HEK293 (cell line): ENCODE results near the gene TBC1D24.
A peak's percentile ranks its signal among the peaks of the same experiment; 100 is the strongest.

ENCODE experiments used
- CTCF ChIA-PET: fragments of 350-600 bp; formaldehyde crosslinking; extraction: SDS; loops from one replicate; lab custom pipeline; 2021; ENCODE audit warnings: antibody characterized with exemption; lab: Yijun Ruan, JAX
- POLR2A ChIA-PET: fragments of 300-600 bp; formaldehyde crosslinking; extraction: SDS; loops from one replicate; lab custom pipeline; 2020; ENCODE audit warnings: antibody characterized with exemption, inconsistent platforms; lab: Yijun Ruan, JAX
- H3K27ac ChIP-seq: fragments of 200-500 bp; sonication (Bioruptor generic); 2 replicates; pipeline ENCODE4 v1.5.1; 2014; ENCODE audit warnings: low read depth, low read length, control low read depth, inconsistent platforms; ENCODE audit errors: extremely low read depth
- H3K36me3 ChIP-seq, 2 experiments: fragments of 200-500 bp in 1 of 2; sonication (Bioruptor generic) in 1 of 2; 1 replicate in 1 of 2; 2 replicates in 1 of 2; pipeline ENCODE4 v1.5.1; 2014 to 2017; ENCODE audit warnings: inconsistent platforms in 2 of 2, low read length in 2 of 2; ENCODE audit not compliant: control insufficient read depth in 2 of 2, insufficient read depth in 1 of 2
- H3K4me1 ChIP-seq: fragments of 200-500 bp; sonication (Bioruptor generic); 2 replicates; pipeline ENCODE4 v1.5.1; 2014; ENCODE audit warnings: mild to moderate bottlenecking, low read length, inconsistent platforms; ENCODE audit not compliant: control insufficient read depth, insufficient read depth
- H3K4me3 ChIP-seq: 2 replicates; pipeline ENCODE4 v1.5.1; 2011; ENCODE audit warnings: low read depth, mild to moderate bottlenecking, control low read depth, low read length, moderate library complexity
- H3K9me3 ChIP-seq: fragments of 200-500 bp; sonication (Bioruptor generic); 2 replicates; pipeline ENCODE4 v1.5.1; 2014; ENCODE audit warnings: low read depth, low read length, inconsistent platforms; ENCODE audit not compliant: control insufficient read depth, insufficient read depth
- BCL11A ChIP-seq: fragments of 450-650 bp; formaldehyde crosslinking; IDR thresholded peaks from 2 replicates; pipeline ENCODE4 v1.5.1; 2016; ENCODE audit warnings: low read depth, missing biosample characterization, missing genetic modification characterization
- EGR2 ChIP-seq: fragments of 450-650 bp; formaldehyde crosslinking; IDR thresholded peaks from 2 replicates; pipeline ENCODE4 v1.5.1; 2016; ENCODE audit warnings: low read depth, missing biosample characterization, missing genetic modification characterization
- HOXC10 ChIP-seq: sonication (generic); formaldehyde crosslinking; IDR thresholded peaks from 2 replicates; pipeline ENCODE4 v1.8.1; 2023; ENCODE audit warnings: mild to moderate bottlenecking, missing genetic modification reagents
- KLF16 ChIP-seq: fragments of 450-650 bp; formaldehyde crosslinking; IDR thresholded peaks from 2 replicates; pipeline ENCODE4 v1.5.1; 2017; ENCODE audit warnings: missing biosample characterization, missing genetic modification characterization
- KLF9 ChIP-seq: fragments of 450-650 bp; formaldehyde crosslinking; IDR thresholded peaks from 2 replicates; pipeline ENCODE4 v1.5.1; 2016; ENCODE audit warnings: missing biosample characterization, missing genetic modification characterization, low read depth
- ZBTB48 ChIP-seq: fragments of 450-650 bp; formaldehyde crosslinking; IDR thresholded peaks from 2 replicates; pipeline ENCODE4 v1.5.1; 2016; ENCODE audit warnings: missing biosample characterization, missing genetic modification characterization
- ZEB2 ChIP-seq: fragments of 450-650 bp; formaldehyde crosslinking; IDR thresholded peaks from 2 replicates; pipeline ENCODE4 v1.5.1; 2016; ENCODE audit warnings: missing biosample characterization, missing genetic modification characterization
- ZNF121 ChIP-seq: fragments of 450-650 bp; formaldehyde crosslinking; IDR thresholded peaks from 2 replicates; pipeline ENCODE4 v1.5.1; 2016; ENCODE audit warnings: missing biosample characterization, missing genetic modification characterization
- ZNF23 ChIP-seq: fragments of 450-650 bp; formaldehyde crosslinking; IDR thresholded peaks from 2 replicates; pipeline ENCODE4 v1.5.1; 2016; ENCODE audit warnings: missing biosample characterization, missing genetic modification characterization, borderline replicate concordance
- ZNF302 ChIP-seq: fragments of 450-650 bp; formaldehyde crosslinking; IDR thresholded peaks from 2 replicates; pipeline ENCODE4 v1.5.1; 2016; ENCODE audit warnings: missing biosample characterization, missing genetic modification characterization, low read depth
- ZNF473 ChIP-seq: fragments of 450-650 bp; formaldehyde crosslinking; IDR thresholded peaks from 2 replicates; pipeline ENCODE4 v1.5.1; 2017; ENCODE audit warnings: missing biosample characterization, missing genetic modification characterization
- ZNF48 ChIP-seq: fragments of 450-650 bp; formaldehyde crosslinking; IDR thresholded peaks from 2 replicates; pipeline ENCODE4 v1.5.1; 2016; ENCODE audit warnings: missing biosample characterization, missing genetic modification characterization
- ZNF600 ChIP-seq: fragments of 450-650 bp; formaldehyde crosslinking; IDR thresholded peaks from 2 replicates; pipeline ENCODE4 v1.5.1; 2016; ENCODE audit warnings: missing biosample characterization, missing genetic modification characterization
- ZNF707 ChIP-seq: fragments of 450-650 bp; formaldehyde crosslinking; IDR thresholded peaks from 2 replicates; pipeline ENCODE4 v1.5.1; 2016; ENCODE audit warnings: missing biosample characterization, missing genetic modification characterization
- ZNF76 ChIP-seq: fragments of 450-650 bp; formaldehyde crosslinking; IDR thresholded peaks from 2 replicates; pipeline ENCODE4; 2016; ENCODE audit warnings: low read depth, missing biosample characterization, missing genetic modification characterization, borderline replicate concordance
- ZNF830 ChIP-seq: fragments of 450-650 bp; IDR thresholded peaks from 2 replicates; pipeline ENCODE4 v1.5.0; 2018; ENCODE audit warnings: missing biosample characterization, missing genetic modification characterization, low read depth, mild to moderate bottlenecking, moderate library complexity
- ZSCAN16 ChIP-seq: fragments of 450-650 bp; formaldehyde crosslinking; IDR thresholded peaks from 2 replicates; pipeline ENCODE4 v1.5.1; 2016; ENCODE audit warnings: missing biosample characterization, missing genetic modification characterization
- TF ChIP-seq, protein P1 (sequence below): fragments of 450-650 bp; formaldehyde crosslinking; IDR thresholded peaks from 2 replicates; pipeline ENCODE4 v1.5.1; 2016; ENCODE audit warnings: missing biosample characterization, missing genetic modification characterization
- TF ChIP-seq, protein P2 (sequence below): IDR thresholded peaks from 2 replicates; pipeline ENCODE4 v1.6.1; 2011; ENCODE audit warnings: mild to moderate bottlenecking, low read depth, low read length, borderline replicate concordance
- TF ChIP-seq, protein P3 (sequence below): fragments of 450-650 bp; formaldehyde crosslinking; IDR thresholded peaks from 2 replicates; pipeline ENCODE4 v1.5.1; 2016; ENCODE audit warnings: missing biosample characterization, missing genetic modification characterization
- TF ChIP-seq, protein P4 (sequence below): fragments of 450-650 bp; formaldehyde crosslinking; optimal IDR thresholded peaks from 2 replicates; pipeline ENCODE3; 2016; ENCODE audit warnings: missing biosample characterization, mild to moderate bottlenecking, missing genetic modification characterization
- TF ChIP-seq, protein P5 (sequence below): sonication (generic); formaldehyde crosslinking; IDR thresholded peaks from 2 replicates; pipeline ENCODE4 v1.8.1; 2022; ENCODE audit warnings: mild to moderate bottlenecking, moderate library complexity, missing genetic modification reagents
- TF ChIP-seq, protein P6 (sequence below): fragments of 450-650 bp; formaldehyde crosslinking; IDR thresholded peaks from 2 replicates; pipeline ENCODE4 v1.5.1; 2016; ENCODE audit warnings: missing biosample characterization, missing genetic modification characterization

The TBC1D24 gene

DNA sequence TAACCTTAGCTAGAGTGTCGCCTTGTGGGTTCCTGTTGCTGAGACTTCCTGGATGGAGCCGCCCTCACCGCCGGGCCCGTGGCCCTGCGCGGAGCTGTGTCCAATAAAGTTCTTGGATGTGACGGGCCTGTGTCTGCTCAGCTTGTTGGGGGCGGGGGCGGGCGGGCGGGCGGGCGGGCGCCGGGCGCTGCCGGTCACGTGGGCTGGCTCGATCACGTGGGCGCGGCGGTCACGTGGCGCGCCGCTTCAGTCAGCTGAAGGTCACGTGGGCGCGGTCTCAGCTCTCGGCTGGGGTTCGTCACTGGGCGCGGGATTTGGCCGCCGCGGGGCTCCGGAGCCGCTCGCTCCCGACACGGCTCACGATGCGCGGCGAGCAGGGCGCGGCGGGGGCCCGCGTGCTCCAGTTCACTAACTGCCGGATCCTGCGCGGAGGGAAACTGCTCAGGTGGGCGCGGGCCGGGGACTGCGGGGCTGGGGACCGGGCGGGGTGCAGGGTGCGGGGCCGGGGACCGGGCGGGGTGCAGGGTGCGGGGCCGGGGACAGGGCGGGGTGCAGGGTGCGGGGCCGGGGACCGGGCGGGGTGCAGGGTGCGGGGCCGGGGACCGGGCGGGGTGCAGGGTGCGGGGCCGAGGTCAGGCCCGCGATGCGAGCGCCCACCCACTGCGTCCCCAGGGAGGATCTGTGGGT is 45.3 kb downstream of the TBC1D24 start, which contains the start of gene AMDHD2 (continued):
- TF ChIP-seq, protein P1, sequence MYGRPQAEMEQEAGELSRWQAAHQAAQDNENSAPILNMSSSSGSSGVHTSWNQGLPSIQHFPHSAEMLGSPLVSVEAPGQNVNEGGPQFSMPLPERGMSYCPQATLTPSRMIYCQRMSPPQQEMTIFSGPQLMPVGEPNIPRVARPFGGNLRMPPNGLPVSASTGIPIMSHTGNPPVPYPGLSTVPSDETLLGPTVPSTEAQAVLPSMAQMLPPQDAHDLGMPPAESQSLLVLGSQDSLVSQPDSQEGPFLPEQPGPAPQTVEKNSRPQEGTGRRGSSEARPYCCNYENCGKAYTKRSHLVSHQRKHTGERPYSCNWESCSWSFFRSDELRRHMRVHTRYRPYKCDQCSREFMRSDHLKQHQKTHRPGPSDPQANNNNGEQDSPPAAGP (tag by site-specific recombination), result 0 out of 2 replicates have a peak, but pooled peaks have one; percentile 26
- TF ChIP-seq ZNF600 (tag by site-specific recombination), result no peak
- no peak for TF ChIP-seq ZEB2 (tag by site-specific recombination)
- no peak for TF ChIP-seq ZNF302 (tag by site-specific recombination)
- no peak for TF ChIP-seq ZNF23 (tag by site-specific recombination)
- TF ChIP-seq, protein P2, sequence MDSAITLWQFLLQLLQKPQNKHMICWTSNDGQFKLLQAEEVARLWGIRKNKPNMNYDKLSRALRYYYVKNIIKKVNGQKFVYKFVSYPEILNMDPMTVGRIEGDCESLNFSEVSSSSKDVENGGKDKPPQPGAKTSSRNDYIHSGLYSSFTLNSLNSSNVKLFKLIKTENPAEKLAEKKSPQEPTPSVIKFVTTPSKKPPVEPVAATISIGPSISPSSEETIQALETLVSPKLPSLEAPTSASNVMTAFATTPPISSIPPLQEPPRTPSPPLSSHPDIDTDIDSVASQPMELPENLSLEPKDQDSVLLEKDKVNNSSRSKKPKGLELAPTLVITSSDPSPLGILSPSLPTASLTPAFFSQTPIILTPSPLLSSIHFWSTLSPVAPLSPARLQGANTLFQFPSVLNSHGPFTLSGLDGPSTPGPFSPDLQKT, result no peak
- peak; percentile 68 for TF ChIP-seq KLF16 (tag by site-specific recombination)
- TF ChIP-seq KLF9 (tag by site-specific recombination), result peak; percentile 32; the same call in 1 of the 2 replicates
- no peak for TF ChIP-seq ZNF48 (tag by site-specific recombination)
- TF ChIP-seq, protein P3, sequence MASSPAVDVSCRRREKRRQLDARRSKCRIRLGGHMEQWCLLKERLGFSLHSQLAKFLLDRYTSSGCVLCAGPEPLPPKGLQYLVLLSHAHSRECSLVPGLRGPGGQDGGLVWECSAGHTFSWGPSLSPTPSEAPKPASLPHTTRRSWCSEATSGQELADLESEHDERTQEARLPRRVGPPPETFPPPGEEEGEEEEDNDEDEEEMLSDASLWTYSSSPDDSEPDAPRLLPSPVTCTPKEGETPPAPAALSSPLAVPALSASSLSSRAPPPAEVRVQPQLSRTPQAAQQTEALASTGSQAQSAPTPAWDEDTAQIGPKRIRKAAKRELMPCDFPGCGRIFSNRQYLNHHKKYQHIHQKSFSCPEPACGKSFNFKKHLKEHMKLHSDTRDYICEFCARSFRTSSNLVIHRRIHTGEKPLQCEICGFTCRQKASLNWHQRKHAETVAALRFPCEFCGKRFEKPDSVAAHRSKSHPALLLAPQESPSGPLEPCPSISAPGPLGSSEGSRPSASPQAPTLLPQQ (tag by site-specific recombination), result no peak
- no peak for TF ChIP-seq ZBTB48 (tag by site-specific recombination)
- TF ChIP-seq ZNF76 (tag by site-specific recombination), result peak; percentile 18; the same call in 1 of the 2 replicates
- TF ChIP-seq HOXC10 (CRISPR knock-in tag), result no peak
- TF ChIP-seq, protein P4, sequence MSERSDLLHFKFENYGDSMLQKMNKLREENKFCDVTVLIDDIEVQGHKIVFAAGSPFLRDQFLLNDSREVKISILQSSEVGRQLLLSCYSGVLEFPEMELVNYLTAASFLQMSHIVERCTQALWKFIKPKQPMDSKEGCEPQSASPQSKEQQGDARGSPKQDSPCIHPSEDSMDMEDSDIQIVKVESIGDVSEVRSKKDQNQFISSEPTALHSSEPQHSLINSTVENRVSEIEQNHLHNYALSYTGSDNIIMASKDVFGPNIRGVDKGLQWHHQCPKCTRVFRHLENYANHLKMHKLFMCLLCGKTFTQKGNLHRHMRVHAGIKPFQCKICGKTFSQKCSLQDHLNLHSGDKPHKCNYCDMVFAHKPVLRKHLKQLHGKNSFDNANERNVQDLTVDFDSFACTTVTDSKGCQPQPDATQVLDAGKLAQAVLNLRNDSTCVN, result peak; percentile 92
- TF ChIP-seq ZNF473 (tag by site-specific recombination), result no peak
- no peak for TF ChIP-seq ZNF830 (tag by site-specific recombination)
- TF ChIP-seq, protein P5, sequence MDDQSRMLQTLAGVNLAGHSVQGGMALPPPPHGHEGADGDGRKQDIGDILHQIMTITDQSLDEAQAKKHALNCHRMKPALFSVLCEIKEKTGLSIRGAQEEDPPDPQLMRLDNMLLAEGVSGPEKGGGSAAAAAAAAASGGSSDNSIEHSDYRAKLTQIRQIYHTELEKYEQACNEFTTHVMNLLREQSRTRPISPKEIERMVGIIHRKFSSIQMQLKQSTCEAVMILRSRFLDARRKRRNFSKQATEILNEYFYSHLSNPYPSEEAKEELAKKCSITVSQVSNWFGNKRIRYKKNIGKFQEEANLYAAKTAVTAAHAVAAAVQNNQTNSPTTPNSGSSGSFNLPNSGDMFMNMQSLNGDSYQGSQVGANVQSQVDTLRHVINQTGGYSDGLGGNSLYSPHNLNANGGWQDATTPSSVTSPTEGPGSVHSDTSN (CRISPR knock-in tag), result peak; percentile 46
- TF ChIP-seq ZNF121 (tag by site-specific recombination), result no peak
- no peak for TF ChIP-seq ZNF707 (tag by site-specific recombination)

DNA sequence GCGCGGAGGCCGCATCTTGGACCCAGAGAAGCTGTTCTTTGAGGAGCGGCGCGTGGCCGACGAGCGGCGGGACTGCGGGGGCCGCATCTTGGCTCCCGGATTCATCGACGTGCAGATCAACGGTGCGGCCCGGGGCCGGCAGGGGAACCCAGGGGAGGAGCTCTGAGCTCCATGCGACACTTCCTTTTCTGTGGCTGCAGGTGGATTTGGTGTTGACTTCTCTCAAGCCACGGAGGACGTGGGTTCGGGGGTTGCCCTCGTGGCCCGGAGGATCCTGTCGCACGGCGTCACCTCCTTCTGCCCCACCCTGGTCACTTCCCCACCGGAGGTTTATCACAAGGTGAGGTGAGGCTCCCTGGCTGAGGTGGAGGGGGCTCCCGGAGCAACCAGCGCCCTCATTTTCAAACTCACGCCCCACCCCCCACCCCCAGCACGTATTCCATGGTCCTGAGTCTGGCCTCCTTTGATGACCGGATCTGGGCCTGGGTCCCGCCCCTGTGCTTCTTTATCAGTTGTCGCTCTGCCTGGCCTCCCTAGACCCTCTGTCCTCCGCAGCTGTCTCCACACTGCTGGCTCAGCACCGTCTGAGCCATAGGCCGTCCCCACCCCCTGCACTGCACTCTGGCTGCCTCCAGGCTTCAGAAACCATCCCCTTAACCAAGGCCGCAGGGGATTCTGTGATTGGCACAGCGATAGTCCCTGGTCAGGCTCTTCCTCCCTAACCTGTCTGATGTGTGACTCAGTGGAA is 46.0 kb downstream of the TBC1D24 start:
- Histone ChIP-seq H3K4me1 (peaks cover 3% of the 10 kb centered on the region; the same call in 1 of the 2 replicates), H3K4me3 (peak overlapping the region; percentile 68), H3K36me3 (peaks cover 0 to 69% of the 10 kb centered on the region in 2 experiments; a peak in 2 of 3 replicates), H3K27ac (no peak overlapping the region), H3K9me3 (no peaks in the 10 kb centered on the region)
- ChIA-PET POLR2A (interaction anchor here (0.6 to 2.6 kb wide), 6 partner anchors 8 to 365 kb away, joined by 3 to 25 read pairs (median 4); partner anchors contain the start of genes CEMP1, TBC1D24, TEDC2 and TRAF7), CTCF (interaction anchor here (0.6 kb wide), 1 partner anchor 18 kb away, joined by 3 read pairs; no protein-coding TSS in a partner anchor)
- TF ChIP-seq ZSCAN16 (tag by site-specific recombination) (no peak), BCL11A (tag by site-specific recombination) (no peak), EGR2 (tag by site-specific recombination) (peak; percentile 29; the same call in 1 of the 2 replicates)
- TF ChIP-seq, protein P1 (tag by site-specific recombination), result no peak
- TF ChIP-seq, protein P6, sequence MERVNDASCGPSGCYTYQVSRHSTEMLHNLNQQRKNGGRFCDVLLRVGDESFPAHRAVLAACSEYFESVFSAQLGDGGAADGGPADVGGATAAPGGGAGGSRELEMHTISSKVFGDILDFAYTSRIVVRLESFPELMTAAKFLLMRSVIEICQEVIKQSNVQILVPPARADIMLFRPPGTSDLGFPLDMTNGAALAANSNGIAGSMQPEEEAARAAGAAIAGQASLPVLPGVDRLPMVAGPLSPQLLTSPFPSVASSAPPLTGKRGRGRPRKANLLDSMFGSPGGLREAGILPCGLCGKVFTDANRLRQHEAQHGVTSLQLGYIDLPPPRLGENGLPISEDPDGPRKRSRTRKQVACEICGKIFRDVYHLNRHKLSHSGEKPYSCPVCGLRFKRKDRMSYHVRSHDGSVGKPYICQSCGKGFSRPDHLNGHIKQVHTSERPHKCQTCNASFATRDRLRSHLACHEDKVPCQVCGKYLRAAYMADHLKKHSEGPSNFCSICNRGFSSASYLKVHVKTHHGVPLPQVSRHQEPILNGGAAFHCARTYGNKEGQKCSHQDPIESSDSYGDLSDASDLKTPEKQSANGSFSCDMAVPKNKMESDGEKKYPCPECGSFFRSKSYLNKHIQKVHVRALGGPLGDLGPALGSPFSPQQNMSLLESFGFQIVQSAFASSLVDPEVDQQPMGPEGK (tag by site-specific recombination), result 0 out of 2 replicates have a peak, but pooled peaks have one; percentile 12
- TF ChIP-seq, protein P4, result peak; percentile 33
